COLO668 (cell line): ENCODE results near the gene CA12.

Experiments
- DNase-seq: peaks from one replicate; lab custom pipeline; 2025; ENCODE audit not compliant: unreplicated experiment; lab: John Stamatoyannopoulos, UW

CA12 gene

DNA sequence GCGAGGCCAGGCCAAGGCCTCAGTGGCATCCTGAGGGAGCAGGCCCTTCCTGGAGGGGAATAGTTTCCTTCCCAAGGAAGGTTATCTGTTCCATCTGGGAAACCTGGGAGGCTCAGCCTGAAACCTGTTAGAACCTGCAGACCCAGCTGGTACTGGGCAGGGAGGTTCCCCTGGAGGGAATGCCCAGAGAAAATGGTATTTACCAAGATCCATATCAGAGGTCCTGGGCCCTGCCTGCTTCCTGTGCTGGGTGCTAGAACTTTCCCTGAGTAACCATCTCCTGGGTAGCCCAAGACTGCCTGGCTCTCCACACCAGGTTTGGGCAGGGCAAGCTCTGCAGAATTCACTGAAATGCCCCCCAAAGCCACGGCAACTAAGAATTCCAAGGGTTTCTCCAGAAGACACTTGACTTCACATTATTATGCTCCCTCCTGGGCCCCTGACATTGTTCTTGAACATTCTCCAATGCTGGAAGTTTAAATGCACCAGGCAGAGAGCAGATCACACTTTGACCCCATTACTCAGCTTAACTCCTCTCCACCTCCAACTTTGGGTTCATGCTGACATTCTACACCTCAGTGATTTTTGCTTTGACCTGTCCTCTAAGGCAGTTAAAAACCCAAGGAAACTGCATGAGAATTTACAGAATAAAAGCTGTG lies 2.0 kb downstream of the CA12 start:
- no peak for DNase-seq

GRCh38 chr15:63378946-63379345 lies 2.7 kb downstream of the CA12 start:
- no peak for DNase-seq

GRCh38 chr15:63374686-63375520 lies 6.7 kb downstream of the CA12 start:
- DNase-seq: no peak

DNA sequence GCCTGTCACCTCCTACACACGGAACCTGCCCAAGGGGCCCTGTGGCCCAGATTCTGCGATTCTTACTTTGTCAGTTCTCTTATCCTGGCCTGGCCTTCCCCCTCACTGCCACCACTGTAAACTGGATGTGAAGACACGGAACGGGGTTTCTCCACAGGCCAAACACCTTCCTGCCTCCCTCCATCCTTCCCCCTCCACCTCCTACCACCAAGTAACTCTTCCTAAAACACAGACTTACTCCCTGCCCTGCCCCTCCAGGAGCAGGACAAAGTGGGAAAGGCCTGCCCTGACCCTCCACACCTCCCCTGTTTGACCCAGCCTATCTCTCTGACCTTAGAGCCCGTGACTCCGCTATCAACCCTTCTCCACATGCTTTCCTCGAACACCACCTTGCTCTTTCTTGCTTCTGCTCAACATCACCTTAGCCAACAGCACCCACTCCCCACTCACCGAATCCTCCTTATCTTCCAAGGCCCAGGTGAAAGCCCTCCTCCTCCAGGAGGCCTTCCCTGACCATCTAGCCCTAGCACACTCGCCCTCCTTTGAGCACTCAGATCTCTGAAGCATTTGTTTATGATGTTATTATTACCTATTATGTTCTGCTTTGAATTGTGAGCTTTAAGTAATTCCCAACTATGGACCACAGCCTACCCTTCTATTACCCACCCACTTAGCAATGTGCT lies 7.6 kb downstream of the CA12 start:
- DNase-seq: no peak

DNA sequence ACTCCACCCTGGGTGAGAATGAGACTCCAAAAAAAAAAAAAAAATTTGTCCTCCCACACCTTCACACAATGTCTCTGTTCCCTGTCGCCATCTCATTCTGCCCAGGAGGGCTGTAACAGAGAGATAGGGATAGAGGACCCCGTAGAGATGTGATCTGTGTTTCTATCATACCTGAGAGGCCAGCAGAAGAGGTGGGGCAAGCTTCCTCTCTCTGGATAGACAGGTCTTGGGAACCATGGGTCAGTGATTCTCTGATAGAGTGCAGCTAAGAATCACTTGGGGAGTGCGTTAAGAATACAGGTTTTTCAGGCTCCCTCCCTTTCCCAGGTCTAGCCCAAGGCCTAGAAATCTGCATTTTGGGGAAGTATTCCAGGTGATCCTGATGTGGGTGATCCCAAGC lies 8.3 kb downstream of the CA12 start:
- DNase-seq: no peak

DNA sequence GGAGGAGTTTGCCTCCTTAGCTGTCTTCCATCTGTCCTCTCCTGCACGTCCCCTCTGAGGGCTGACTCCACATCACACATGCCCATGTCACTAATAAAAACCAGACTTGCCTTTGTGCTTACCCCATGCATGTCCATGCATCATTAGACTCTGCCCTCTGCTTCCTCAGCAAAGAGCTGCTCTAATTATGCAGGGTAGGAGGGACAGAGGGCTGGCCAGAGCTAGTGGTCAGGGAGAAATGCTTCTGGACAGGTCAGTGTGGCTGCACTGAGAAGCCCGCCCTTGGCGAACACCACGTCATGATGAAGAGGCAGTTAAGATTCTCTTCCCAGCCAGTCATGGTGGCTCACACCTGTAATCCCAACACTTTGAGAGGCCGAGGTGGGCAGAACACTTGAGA lies 8.9 kb downstream of the CA12 start:
- no peak for DNase-seq

GRCh38 chr15:63372018-63372705 lies 9.5 kb downstream of the CA12 start:
- DNase-seq: no peak

GRCh38 chr15:63371297-63371918 lies 10.2 kb downstream of the CA12 start:
- DNase-seq: no peak

GRCh38 chr15:63370764-63371163 lies 10.9 kb downstream of the CA12 start:
- no peak for DNase-seq

DNA sequence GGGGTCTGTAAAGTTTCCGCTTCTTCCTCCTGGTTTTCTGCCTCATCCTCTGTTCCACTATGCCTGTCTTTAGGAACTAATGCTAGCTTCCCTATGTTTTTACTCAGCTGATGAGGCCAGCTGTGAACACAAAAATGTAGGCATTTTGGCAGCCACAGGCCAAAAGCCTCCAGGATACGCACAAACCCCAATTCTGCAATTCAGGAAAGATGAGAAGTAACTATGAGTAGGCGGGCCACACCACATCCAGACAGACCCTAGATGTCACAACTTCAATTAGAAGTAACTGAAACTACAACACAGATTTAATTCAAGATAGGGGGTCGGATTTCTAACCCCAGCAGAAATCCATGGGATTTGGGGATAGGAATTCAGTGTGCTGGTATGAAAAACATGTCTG lies 11.9 kb downstream of the CA12 start:
- no peak for DNase-seq

DNA sequence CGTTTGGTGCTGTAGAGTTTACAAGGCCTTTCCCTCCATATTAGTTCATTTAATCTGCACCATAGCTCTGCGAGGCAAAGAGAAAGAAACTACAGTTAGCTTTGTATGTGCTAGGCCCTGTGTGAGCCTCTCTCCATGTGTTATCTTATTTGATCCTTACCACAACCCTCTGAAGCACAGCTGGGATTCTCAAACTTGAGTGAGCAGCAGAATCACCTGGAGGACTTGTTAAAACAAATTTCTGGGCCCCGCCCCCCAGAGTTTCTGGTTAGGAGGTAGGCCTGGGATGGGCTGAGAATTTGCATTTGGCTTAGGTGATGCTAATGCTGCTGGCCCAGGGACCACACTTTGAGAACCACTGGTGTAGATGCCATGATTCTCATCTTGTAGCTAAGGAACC lies 12.3 kb downstream of the CA12 start:
- DNase-seq: no peak

GRCh38 chr15:63368503-63368902 lies 13.1 kb downstream of the CA12 start:
- no peak for DNase-seq

DNA sequence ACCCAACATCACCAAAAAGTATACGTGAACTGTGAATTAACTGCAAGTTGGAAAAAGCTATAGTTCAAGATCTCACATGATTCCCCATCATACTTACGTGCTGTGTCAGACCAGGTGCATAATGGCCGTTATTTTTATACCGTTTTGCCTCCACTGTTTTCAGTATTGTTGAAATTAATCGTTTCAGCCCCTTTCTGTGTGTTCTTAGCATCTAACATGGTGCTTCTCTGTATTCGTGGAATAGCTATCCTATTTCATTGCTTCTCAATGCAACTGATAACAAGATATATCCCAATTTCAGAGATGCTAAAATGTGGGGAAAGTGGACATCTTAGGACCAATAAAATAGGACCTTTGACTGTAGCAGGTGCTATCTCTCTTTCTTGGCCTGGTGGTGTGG lies 13.7 kb downstream of the CA12 start:
- DNase-seq: no peak

GRCh38 chr15:63367390-63367789 lies 14.3 kb downstream of the CA12 start:
- no peak for DNase-seq

DNA sequence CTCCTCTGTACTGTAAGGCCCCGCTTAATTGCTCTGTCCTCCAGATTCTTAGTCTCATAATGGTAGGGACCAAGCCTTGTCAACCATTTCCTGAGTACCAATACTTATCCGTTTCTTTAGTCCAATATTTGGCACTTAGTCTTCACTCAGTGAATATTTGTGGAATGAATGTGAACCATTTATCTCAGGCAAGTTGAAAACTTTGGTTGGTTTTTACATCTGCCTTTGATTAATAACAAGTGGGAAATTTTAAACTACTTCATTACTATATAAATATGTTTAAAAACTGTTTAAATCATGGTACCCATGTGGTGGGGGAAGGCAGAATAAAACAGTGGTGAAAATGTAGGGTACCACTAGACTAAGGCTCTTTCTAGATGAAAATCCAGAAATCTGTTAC lies 15.2 kb downstream of the CA12 start:
- no peak for DNase-seq

GRCh38 chr15:63365273-63365680 lies 16.4 kb downstream of the CA12 start:
- no peak for DNase-seq

- DNase-seq: no peak
Observed at GRCh38 chr15:63364399-63365272, 17.0 kb downstream of the CA12 start.

DNA sequence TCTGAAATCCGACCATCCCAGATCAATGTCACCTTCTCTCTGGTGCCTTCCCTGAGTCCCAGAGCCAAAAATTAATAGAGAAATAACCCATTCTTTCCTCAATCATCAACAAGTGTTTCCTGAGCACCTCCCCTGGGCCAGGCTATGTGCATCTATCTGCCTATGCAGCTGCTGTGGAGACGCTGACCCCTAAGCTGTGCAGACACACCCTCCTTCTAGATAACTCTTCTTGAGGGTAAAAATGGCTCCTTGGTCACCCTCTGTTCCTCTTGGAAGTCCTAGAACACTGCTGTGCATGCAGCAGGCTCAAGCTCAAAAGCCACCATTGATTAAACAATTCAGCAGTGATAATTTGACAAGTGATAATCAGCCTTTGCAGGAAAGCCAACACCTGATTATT lies 18.4 kb downstream of the CA12 start:
- no peak for DNase-seq

DNA sequence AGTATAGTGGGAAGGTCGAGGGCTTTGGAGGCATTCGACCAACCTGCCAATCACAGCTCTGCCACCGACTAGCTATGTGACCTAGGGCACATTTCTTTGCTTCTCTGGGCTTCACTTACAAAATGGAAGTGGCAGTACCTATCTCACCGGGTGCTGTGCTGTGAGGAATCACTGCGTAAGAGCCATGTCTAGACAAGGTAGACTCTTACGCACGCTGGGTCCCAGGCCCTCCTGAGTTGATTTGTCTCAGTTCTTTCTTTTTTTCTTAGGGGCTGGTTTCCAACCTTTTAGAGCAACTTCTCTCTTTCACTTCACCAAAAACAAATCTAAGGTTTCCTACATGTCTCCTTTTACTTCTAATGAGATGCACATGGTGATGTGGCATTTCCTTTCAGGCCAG lies 18.8 kb downstream of the CA12 start:
- no peak for DNase-seq

DNA sequence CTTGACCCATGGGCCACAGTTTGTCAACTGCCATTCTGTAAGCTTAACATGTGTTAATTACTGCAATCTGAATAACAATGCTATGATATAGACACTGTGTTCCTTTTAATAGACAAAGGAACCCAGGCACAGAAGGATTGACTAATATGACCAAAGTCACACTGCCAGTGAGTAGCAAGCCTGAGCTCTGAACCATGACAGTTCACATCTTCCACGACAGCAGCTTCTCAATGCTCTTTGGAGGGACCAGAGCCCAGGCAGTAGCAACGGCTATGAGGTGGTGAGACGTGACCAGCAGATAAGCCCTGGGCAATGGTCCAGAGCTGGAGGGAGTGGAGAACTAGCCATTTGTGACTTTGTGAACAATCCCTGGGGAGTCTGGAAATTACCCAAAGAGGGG lies 19.4 kb downstream of the CA12 start:
- DNase-seq: no peak
